ENCODE results near the gene PM20D2. TPM values are rescaled to one million over a fixed set of nuclear protein-coding genes. Genes with fewer than 3 reads are reported as not detected.

PM20D2 gene
- total RNA-seq, 1 experiment from 2014 or later, result 28.8 TPM

- H3K27me3 ChIP-seq (ENCODE audit: insufficient read depth, low read depth), result no peaks in the 10 kb centered on the region
- ChIA-PET POLR2A (ENCODE audit: unreplicated experiment) (no interaction called here), CTCF (no interaction called here)
- H3K4me1 ChIP-seq (replicated peaks; ENCODE audit: insufficient read depth), result no peaks in the 10 kb centered on the region
- intact Hi-C loops (cut with micrococcal nuclease; ENCODE audit: unreplicated experiment), result no loop called here
- H4K20me1 ChIP-seq (ENCODE audit: insufficient read depth), result no peaks in the 10 kb centered on the region
- no peak overlapping the region for H2AFZ ChIP-seq
- no peaks in the 10 kb centered on the region for H3K9me3 ChIP-seq (ENCODE audit: insufficient read depth, low read depth)
- no peaks in the 10 kb centered on the region for H3K36me3 ChIP-seq (ENCODE audit: low read depth)
- DNase-seq, result no peak
- BruUV-seq (replicated peaks), result no TSS peak
- H3F3A ChIP-seq (ENCODE audit: insufficient read depth, low read depth), result no peaks in the 10 kb centered on the region
- no peaks in the 10 kb centered on the region for H3K79me2 ChIP-seq (ENCODE audit: low read depth)
- TF ChIP-seq CTCF (conservative IDR thresholded peaks at IDR 0.05), result no peak
- TF ChIP-seq EZH2 (IDR thresholded peaks at IDR 0.05; ENCODE audit: low read depth), result no peak
- H3K9me2 ChIP-seq (ENCODE audit: insufficient read depth), result no peaks in the 10 kb centered on the region
- no peak overlapping the region for H3K27ac ChIP-seq
- H3K4me2 ChIP-seq, result no peak overlapping the region
- H3K4me3 ChIP-seq, result no peak overlapping the region
Measured at GRCh38 chr6:89131599-89131998, 14.3 kb upstream of the PM20D2 start.

GRCh38 chr6:89132057-89132456, 13.8 kb upstream of the PM20D2 start:
- Histone ChIP-seq H4K20me1 (ENCODE audit: insufficient read depth) (no peaks in the 10 kb centered on the region), H3K9me3 (ENCODE audit: insufficient read depth, low read depth) (no peaks in the 10 kb centered on the region), H3K27ac (no peak overlapping the region), H3K36me3 (ENCODE audit: low read depth) (no peaks in the 10 kb centered on the region), H3K4me1 (replicated peaks; ENCODE audit: insufficient read depth) (no peaks in the 10 kb centered on the region), H2AFZ (no peak overlapping the region), H3K79me2 (ENCODE audit: low read depth) (no peaks in the 10 kb centered on the region), H3K9me2 (ENCODE audit: insufficient read depth) (no peaks in the 10 kb centered on the region), H3K4me2 (no peak overlapping the region), H3K27me3 (ENCODE audit: insufficient read depth, low read depth) (no peaks in the 10 kb centered on the region), H3F3A (ENCODE audit: insufficient read depth, low read depth) (no peaks in the 10 kb centered on the region), H3K4me3 (no peak overlapping the region)
- TF ChIP-seq CTCF (conservative IDR thresholded peaks at IDR 0.05) (no peak), EZH2 (IDR thresholded peaks at IDR 0.05; ENCODE audit: low read depth) (no peak)
- ChIA-PET CTCF (no interaction called here), POLR2A (ENCODE audit: unreplicated experiment) (no interaction called here)
- DNase-seq, result no peak
- intact Hi-C loops (cut with micrococcal nuclease; ENCODE audit: unreplicated experiment), result no loop called here
- no TSS peak for BruUV-seq (replicated peaks)

GRCh38 chr6:89133981-89134380, 11.9 kb upstream of the PM20D2 start:
- no TSS peak for BruUV-seq (replicated peaks)
- Histone ChIP-seq H3K9me3 (ENCODE audit: insufficient read depth, low read depth) (no peaks in the 10 kb centered on the region), H3K79me2 (ENCODE audit: low read depth) (no peaks in the 10 kb centered on the region), H3K4me1 (replicated peaks; ENCODE audit: insufficient read depth) (peaks cover 3% of the 10 kb centered on the region), H2AFZ (no peak overlapping the region), H3K9me2 (ENCODE audit: insufficient read depth) (no peaks in the 10 kb centered on the region), H3K4me2 (no peak overlapping the region), H3K36me3 (ENCODE audit: low read depth) (no peaks in the 10 kb centered on the region), H3F3A (ENCODE audit: insufficient read depth, low read depth) (no peaks in the 10 kb centered on the region; the same call in 1 of the 2 replicates), H3K27me3 (ENCODE audit: insufficient read depth, low read depth) (no peaks in the 10 kb centered on the region), H3K27ac (no peak overlapping the region), H4K20me1 (ENCODE audit: insufficient read depth) (no peaks in the 10 kb centered on the region), H3K4me3 (no peak overlapping the region)
- TF ChIP-seq EZH2 (IDR thresholded peaks at IDR 0.05; ENCODE audit: low read depth), result no peak
- no peak for TF ChIP-seq CTCF (conservative IDR thresholded peaks at IDR 0.05)
- ChIA-PET POLR2A (ENCODE audit: unreplicated experiment) (no interaction called here), CTCF (no interaction called here)
- intact Hi-C loops (cut with micrococcal nuclease; ENCODE audit: unreplicated experiment), result no loop called here
- no peak for DNase-seq
